CD4-positive, alpha-beta T cell treated with Interleukin-17A for 1 hour (primary cell): ENCODE measurements around the gene C1orf52.
A peak's percentile ranks its signal among the peaks of the same experiment; 100 is the strongest.
"Not testable (repeated sequence)": the region's sequence is repeated elsewhere in the genome, so short reads cannot be mapped to it uniquely, and the experiment has no call there.

Experiments
- DNase-seq: peaks from one replicate; pipeline ENCODE4 v3.0.0-alpha.2; 2020

The C1orf52 gene

GRCh38 chr1:85277802-85278201 is 18.3 kb upstream of the C1orf52 start:
- DNase-seq, result no peak

- DNase-seq, result no peak
Observed at GRCh38 chr1:85276978-85277639, 17.6 kb upstream of the C1orf52 start.

- DNase-seq, result peak; percentile 98
Observed at GRCh38 chr1:85276215-85276977, 16.9 kb upstream of the C1orf52 start, which contains the start of gene BCL10. TSS of gene BCL10 (minus strand) at chr1:85276632. CDS start at chr1:85276352, 280 bp downstream.

GRCh38 chr1:85275701-85276214 is 16.3 kb upstream of the C1orf52 start:
- peak; percentile 71 for DNase-seq

- DNase-seq, result no peak
Observed at GRCh38 chr1:85274969-85275453, 15.5 kb upstream of the C1orf52 start.

- DNase-seq, result no peak
Observed at GRCh38 chr1:85273397-85273796, 13.9 kb upstream of the C1orf52 start.

GRCh38 chr1:85268801-85269585 is 9.5 kb upstream of the C1orf52 start:
- no peak for DNase-seq

- no peak for DNase-seq
Observed at GRCh38 chr1:85267313-85267712, 7.9 kb upstream of the C1orf52 start.

- no peak for DNase-seq
Observed at GRCh38 chr1:85264150-85264549, 4.7 kb upstream of the C1orf52 start.

- DNase-seq, result no peak
Observed at GRCh38 chr1:85262985-85263384, 3.5 kb upstream of the C1orf52 start.

GRCh38 chr1:85259912-85260274 is 431 bp upstream of the C1orf52 start:
- no peak for DNase-seq

GRCh38 chr1:85258536-85259117 is 835 bp downstream of the C1orf52 start:
- no peak for DNase-seq

GRCh38 chr1:85249042-85249441 is 10.4 kb downstream of the C1orf52 start:
- DNase-seq, result not testable (repeated sequence)

GRCh38 chr1:85245891-85246290 is 13.6 kb downstream of the C1orf52 start:
- no peak for DNase-seq

GRCh38 chr1:85245456-85245855 is 14.0 kb downstream of the C1orf52 start:
- no peak for DNase-seq

GRCh38 chr1:85244271-85245061 is 15.0 kb downstream of the C1orf52 start:
- no peak for DNase-seq

- DNase-seq, result no peak
Observed at GRCh38 chr1:85243372-85243771, 16.1 kb downstream of the C1orf52 start.

GRCh38 chr1:85240643-85241042 is 18.8 kb downstream of the C1orf52 start:
- DNase-seq, result no peak

GRCh38 chr1:85240174-85240601 is 19.3 kb downstream of the C1orf52 start:
- DNase-seq, result peak; percentile 41

- DNase-seq, result no peak
Observed at GRCh38 chr1:85237613-85238012, 21.8 kb downstream of the C1orf52 start.

- no peak for DNase-seq
Observed at GRCh38 chr1:85230305-85230977, 29.0 kb downstream of the C1orf52 start.
